AG04450 (cell line): ENCODE results near the gene MANBA. TPM values are rescaled to one million over a fixed set of nuclear protein-coding genes. Genes with fewer than 3 reads are reported as not detected.
A peak's percentile ranks its signal among the peaks of the same experiment; 100 is the strongest.
"Not testable (repeated sequence)": the region's sequence is repeated elsewhere in the genome, so short reads cannot be mapped to it uniquely, and the experiment has no call there.

Experiments
- CTCF ChIA-PET: fragments of 300-600, 350-600 bp; formaldehyde crosslinking; extraction: SDS; loops from one replicate; lab custom pipeline; 2022; ENCODE audit warnings: antibody characterized with exemption, inconsistent platforms; lab: Charles Lee
- POLR2A ChIA-PET: fragments of 350-600 bp; formaldehyde crosslinking; extraction: SDS; loops from one replicate; lab custom pipeline; 2021; ENCODE audit warnings: antibody characterized with exemption, inconsistent platforms; lab: Yijun Ruan, JAX
- DNase-seq: peaks from one replicate; pipeline ENCODE4 v3.0.0-alpha.2; 2011; ENCODE audit warnings: low read depth, low spot score
- H3K27ac ChIP-seq: one replicate; pipeline ENCODE4 v1.5.1; 2012; ENCODE audit warnings: low read depth, low read length, control low read depth
- H3K27me3 ChIP-seq: one replicate; pipeline ENCODE4 v1.6.0; 2012; ENCODE audit warnings: low read length; ENCODE audit not compliant: control insufficient read depth, insufficient read depth
- H3K4me3 ChIP-seq: 2 replicates; pipeline ENCODE4 v1.5.1; 2011; ENCODE audit warnings: mild to moderate bottlenecking, low read depth, low read length, control low read depth
- H3K9me3 ChIP-seq: 2 replicates; pipeline ENCODE4 v1.5.1; 2012; ENCODE audit warnings: low read length; ENCODE audit not compliant: control insufficient read depth, insufficient read depth
- CTCF ChIP-seq: IDR thresholded peaks from 2 replicates; pipeline ENCODE4 v1.5.1; 2011; ENCODE audit warnings: low read depth, low read length, control low read depth, inconsistent platforms
- polyA plus RNA-seq: library from polyadenylated mRNA; depleted of rRNA; stranded (reverse); fragments of >200 nt; gene quantifications from 2 replicates; pipeline ENCODE4 v1.2.3, GENCODE V29; 2011

MANBA gene
- polyA plus RNA-seq, 1 experiment: 20.9 TPM

GRCh38 chr4:102620697-102621497, 139.9 kb downstream of the MANBA start:
- no peaks in the 10 kb centered on the region for H3K9me3 ChIP-seq
- ChIA-PET CTCF (interaction anchor here (0.6 to 3.8 kb wide), 44 partner anchors 12 to 729 kb away, joined by 3 to 50 read pairs (median 4); partner anchors contain the start of genes BDH2, CISD2 and MANBA), POLR2A (interaction anchor here (0.8 to 1.6 kb wide), 5 partner anchors 140 to 248 kb away, joined by 4 to 10 read pairs (median 4); partner anchors contain the start of genes CISD2, MANBA and UBE2D3)
- TF ChIP-seq CTCF: peak; percentile 71
- no peak overlapping the region for H3K27ac ChIP-seq
- no peaks in the 10 kb centered on the region for H3K27me3 ChIP-seq
- DNase-seq: peak; percentile 38
- H3K4me3 ChIP-seq: peak overlapping the region; percentile 3; the same call in 1 of the 2 replicates

- ChIA-PET POLR2A (interaction anchor here (1.0 to 1.6 kb wide), 4 partner anchors 189 to 249 kb away, joined by 4 to 10 read pairs (median 4); partner anchors contain the start of genes CISD2 and UBE2D3), CTCF (interaction anchor here (0.8 to 3.8 kb wide), 27 partner anchors 12 to 730 kb away, joined by 3 to 50 read pairs (median 4); partner anchors contain the start of genes BDH2, CISD2 and MANBA)
- not testable (repeated sequence) for H3K9me3 ChIP-seq, H3K27me3 ChIP-seq, H3K4me3 ChIP-seq, H3K27ac ChIP-seq, DNase-seq
Observed at GRCh38 chr4:102619776-102620631, 140.8 kb downstream of the MANBA start.

- H3K4me3 ChIP-seq, H3K27ac ChIP-seq, H3K27me3 ChIP-seq, DNase-seq, H3K9me3 ChIP-seq, POLR2A ChIA-PET: not testable (repeated sequence)
- CTCF ChIA-PET: interaction anchor here (0.8 to 3.8 kb wide), 8 partner anchors 10 to 481 kb away, joined by 3 to 50 read pairs (median 13); partner anchors contain the start of gene BDH2
Observed at GRCh38 chr4:102619021-102619420, 141.7 kb downstream of the MANBA start.

- Histone ChIP-seq H3K9me3 (no peaks in the 10 kb centered on the region), H3K4me3 (no peak overlapping the region), H3K27ac (no peak overlapping the region), H3K27me3 (no peaks in the 10 kb centered on the region)
- no peak for DNase-seq
- POLR2A ChIA-PET: no interaction called here
- TF ChIP-seq CTCF: no peak
- CTCF ChIA-PET: interaction anchor here (0.6 to 1.2 kb wide), 2 partner anchors 474 to 475 kb away, joined by 3 read pairs; no protein-coding TSS in a partner anchor
Observed at GRCh38 chr4:102616636-102617035, 144.1 kb downstream of the MANBA start.

- Histone ChIP-seq H3K9me3 (no peaks in the 10 kb centered on the region), H3K27ac (no peak overlapping the region), H3K27me3 (no peaks in the 10 kb centered on the region), H3K4me3 (no peak overlapping the region)
- ChIA-PET CTCF (interaction anchor here (0.5 kb wide), 1 partner anchor 168 kb away, joined by 3 read pairs; no protein-coding TSS in a partner anchor), POLR2A (no interaction called here)
- no peak for TF ChIP-seq CTCF
- DNase-seq: no peak
Observed at GRCh38 chr4:102614801-102615200, 146.0 kb downstream of the MANBA start.
